Fibroblast of skin of left biceps (primary cell): ENCODE results near the gene LIN7B.
"Not testable (repeated sequence)": the region's sequence is repeated elsewhere in the genome, so short reads cannot be mapped to it uniquely, and the experiment has no call there.

Experiments used
- DNase-seq, 2 experiments: peaks; one replicate each; pipeline ENCODE4 v3.0.0-alpha.2; 2013; ENCODE audit warnings: low read depth in 2 of 2

The LIN7B gene

GRCh38 chr19:49118565-49119410 lies 4.6 kb downstream of the LIN7B start, which contains the start of gene C19orf73:
Gene C19orf73 (minus strand): TSS chr19:49119143. CDS start chr19:49119022, 121 bp downstream.
- DNase-seq: peak; percentile 81 to 85

- no peak for DNase-seq
Measured at GRCh38 chr19:49119411-49120324, 5.5 kb downstream of the LIN7B start, which contains the start of gene PPFIA3. Gene PPFIA3 (plus strand): TSS chr19:49119544. CDS start chr19:49127874, 8,330 bp downstream.

- DNase-seq: no peak
Measured at GRCh38 chr19:49120325-49120683, 6.1 kb downstream of the LIN7B start.

- DNase-seq: no peak
Measured at GRCh38 chr19:49120868-49121267, 6.7 kb downstream of the LIN7B start.

GRCh38 chr19:49121841-49122240 lies 7.7 kb downstream of the LIN7B start:
- DNase-seq: not testable (repeated sequence)

GRCh38 chr19:49123285-49123684 lies 9.1 kb downstream of the LIN7B start:
- DNase-seq: not testable (repeated sequence)

- DNase-seq: no peak
Measured at GRCh38 chr19:49125025-49125731, 11.0 kb downstream of the LIN7B start.

GRCh38 chr19:49126575-49126974 lies 12.4 kb downstream of the LIN7B start:
- no peak for DNase-seq

GRCh38 chr19:49127225-49127624 lies 13.1 kb downstream of the LIN7B start:
- not testable (repeated sequence) for DNase-seq

- DNase-seq: peak; percentile 89 to 93
Measured at GRCh38 chr19:49127674-49128544, 13.7 kb downstream of the LIN7B start.

GRCh38 chr19:49128545-49129237 lies 14.5 kb downstream of the LIN7B start:
- DNase-seq: no peak

- DNase-seq: no peak
Measured at GRCh38 chr19:49129238-49129583, 15.0 kb downstream of the LIN7B start.

- DNase-seq: no peak
Measured at GRCh38 chr19:49130325-49130724, 16.2 kb downstream of the LIN7B start.

GRCh38 chr19:49132974-49133609 lies 18.9 kb downstream of the LIN7B start:
- no peak for DNase-seq

- DNase-seq: no peak
Measured at GRCh38 chr19:49133621-49134454, 19.7 kb downstream of the LIN7B start.

- DNase-seq: no peak
Measured at GRCh38 chr19:49135686-49136085, 21.5 kb downstream of the LIN7B start.

- DNase-seq: no peak
Measured at GRCh38 chr19:49136771-49137171, 22.6 kb downstream of the LIN7B start.

- no peak for DNase-seq
Measured at GRCh38 chr19:49140951-49141350, 26.8 kb downstream of the LIN7B start.

- DNase-seq: no peak
Measured at GRCh38 chr19:49141352-49141751, 27.2 kb downstream of the LIN7B start.
